Subcutaneous adipose tissue (tissue), 4 donors: ENCODE measurements around the gene TIGD7. TPM values are rescaled to one million over a fixed set of nuclear protein-coding genes. Genes with fewer than 3 reads are reported as not detected.

ENCODE experiments used
- CTCF ChIP-seq: fragments of 450-650 bp; IDR thresholded peaks from one replicate; pipeline ENCODE4 v1.5.1; 2016; ENCODE audit warnings: low read depth, mild to moderate bottlenecking, control low read depth, antibody characterized with exemption, moderate library complexity
- total RNA-seq, 4 donors: library from RNA; depleted of rRNA; stranded (reverse); fragments of >200 nt; gene quantifications; one replicate each; pipeline ENCODE4 v1.1.0, GENCODE V29; 2016

Gene TIGD7
- total RNA-seq, 4 donors from 2014 or later = 3.6 to 7.3 (median 5.2) TPM

GRCh38 chr16:3252967-3253366, 52.3 kb downstream of the TIGD7 start:
- no peak for TF ChIP-seq CTCF

GRCh38 chr16:3249451-3249850, 55.8 kb downstream of the TIGD7 start:
- no peak for TF ChIP-seq CTCF

GRCh38 chr16:3249020-3249419, 56.2 kb downstream of the TIGD7 start:
- no peak for TF ChIP-seq CTCF

Other genes starting within 250 kb of the TIGD7 start
- gene IL32, start 239.8 kb downstream of the TIGD7 start, total RNA-seq = 10 to 100 TPM in 3 of 4 donors, 1 to 10 TPM in 1; 8.4 to 21.1 (median 13.1) TPM
- not detected for gene ZSCAN10, start 206.1 kb downstream of the TIGD7 start, total RNA-seq
- 10 to 100 TPM in 1 of 4 donors, 1 to 10 TPM in 3; 3.4 to 15.3 (median 7.6) TPM for gene ZNF205, start 192.8 kb downstream of the TIGD7 start, total RNA-seq
- gene ZNF213, start 170.4 kb downstream of the TIGD7 start, total RNA-seq = 10 to 100 TPM in 1 of 4 donors, 1 to 10 TPM in 3; 1.1 to 13.4 (median 5.0) TPM
- gene OR1F1, start 117.2 kb downstream of the TIGD7 start, total RNA-seq = not detected
- 1 to 10 TPM; 4.4 to 7.8 (median 5.9) TPM for gene ZNF200, start 70.3 kb downstream of the TIGD7 start, total RNA-seq
- 1 to 10 TPM; 3.0 to 7.7 (median 5.2) TPM for gene MEFV, start 48.8 kb downstream of the TIGD7 start, total RNA-seq
- 10 to 100 TPM; 16.8 to 39.2 (median 28.7) TPM for gene ZNF263, start 21.9 kb downstream of the TIGD7 start, total RNA-seq
- gene ZNF75A, start 67 bp upstream of the TIGD7 start, total RNA-seq = 10 to 100 TPM; 14.8 to 25.4 (median 18.4) TPM
- gene OR2C1, start 50.5 kb upstream of the TIGD7 start, total RNA-seq = under 1 TPM in 1 of 4 donors, not detected in 3; 0.44 TPM
- 10 to 100 TPM in 3 of 4 donors, 1 to 10 TPM in 1; 9.0 to 15.4 (median 11.2) TPM for gene ZSCAN32, start 95.6 kb upstream of the TIGD7 start, total RNA-seq
- 10 to 100 TPM in 2 of 4 donors, 1 to 10 TPM in 2; 7.3 to 17.1 (median 10.5) TPM for gene ZNF174, start 95.8 kb upstream of the TIGD7 start, total RNA-seq
- 1 to 10 TPM; 1.9 to 2.5 (median 2.2) TPM for gene ZNF597, start 138.1 kb upstream of the TIGD7 start, total RNA-seq
- 10 to 100 TPM; 17.6 to 43.0 (median 20.8) TPM for gene NAA60, start 138.2 kb upstream of the TIGD7 start, total RNA-seq
- not detected for gene C16orf90, start 190.1 kb upstream of the TIGD7 start, total RNA-seq
- 10 to 100 TPM; 11.6 to 24.7 (median 19.7) TPM for gene CLUAP1, start 195.6 kb upstream of the TIGD7 start, total RNA-seq